Thyroid gland (tissue), 4 donors: ENCODE measurements around the gene ANKRD7. TPM values are rescaled to one million over a fixed set of nuclear protein-coding genes. Genes with fewer than 3 reads are reported as not detected.
A peak's percentile ranks its signal among the peaks of the same experiment; 100 is the strongest.

Experiments used
- DNase-seq, 2 donors: peaks; one replicate each; pipeline ENCODE4 v3.0.0-alpha.2; 2019
- H3K27ac ChIP-seq, 3 donors: fragments of 200-600 bp; sonication (generic); 1 replicate in 2 of 3; 2 replicates in 1 of 3; pipeline ENCODE4 v1.5.1; 2016 to 2019; ENCODE audit warnings: mild to moderate bottlenecking in 1 of 3, moderate library complexity in 1 of 3
- H3K27me3 ChIP-seq: fragments of 200-600 bp; sonication (generic); one replicate; pipeline ENCODE4 v1.5.1; 2019
- H3K36me3 ChIP-seq, 2 donors: fragments of 200-600 bp; sonication (generic); one replicate each; pipeline ENCODE4 v1.5.1; 2016 to 2019
- H3K4me1 ChIP-seq, 2 donors: fragments of 200-600 bp; sonication (generic); one replicate each; pipeline ENCODE4 v1.5.1; 2017 to 2019
- H3K4me3 ChIP-seq, 3 donors: fragments of 200-600 bp; sonication (generic); replicated peaks in 1 of 3; 1 replicate in 2 of 3; 2 replicates in 1 of 3; pipeline ENCODE4 v1.5.1; 2016; ENCODE audit warnings: mild to moderate bottlenecking in 1 of 3
- H3K9me3 ChIP-seq: fragments of 200-600 bp; sonication (generic); one replicate; pipeline ENCODE4 v1.5.1; 2017
- CTCF ChIP-seq, 6 experiments: fragments of 200-600 bp in 3 of 6; fragments of 450-650 bp in 3 of 6; sonication (generic) in 3 of 6; IDR thresholded peaks; one replicate each; pipeline ENCODE4 v1.5.1; 2016 to 2019; ENCODE audit warnings: antibody characterized with exemption in 6 of 6, mild to moderate bottlenecking in 2 of 6, inconsistent platforms in 1 of 6, moderate library complexity in 1 of 6
- POLR2A ChIP-seq, 2 donors: fragments of 450-650 bp; IDR thresholded peaks; one replicate each; pipeline ENCODE4 v1.6.1; 2017; ENCODE audit warnings: antibody characterized with exemption in 2 of 2, mild to moderate bottlenecking in 2 of 2, moderate library complexity in 1 of 2
- WGBS, 2 donors: methylation state at CpG; one replicate each; pipeline ENCODE4 v1.1.5; 2017; 5-methylcytosine and 5-hydroxymethylcytosine counted together
- intact Hi-C: fragments of 100-400 bp; cut with DNase I; formaldehyde crosslinking; loops from one replicate; pipeline ENCODE4 v1.15.1; 2023
- total RNA-seq, 4 donors: library from RNA; depleted of rRNA; stranded (reverse); fragments of >200 nt; gene quantifications; one replicate each; pipeline ENCODE4 v1.2.3, GENCODE V29; 2016

ANKRD7 gene
- total RNA-seq, 4 donors from 2014 or later = 3.3 to 8.2 (median 5.1) TPM

GRCh38 chr7:118194571-118194970, 29.9 kb upstream of the ANKRD7 start:
- no peak for DNase-seq
- 82 to 85% methylated on average over 2 of the region's 2 CpGs for WGBS, 2 donors
- no peak overlapping the region for H3K4me3 ChIP-seq
- intact Hi-C loops = no loop called here
- H3K36me3 ChIP-seq = peaks cover 2 to 13% of the 10 kb centered on the region in 2 donors
- H3K27ac ChIP-seq = no peak overlapping the region
- no peak for TF ChIP-seq POLR2A (IDR thresholded peaks at IDR 0.05)
- TF ChIP-seq CTCF (IDR thresholded peaks at IDR 0.05) = no peak
- H3K4me1 ChIP-seq = no peaks in the 10 kb centered on the region
- H3K27me3 ChIP-seq = no peaks in the 10 kb centered on the region
- no peaks in the 10 kb centered on the region for H3K9me3 ChIP-seq

- intact Hi-C loops = no loop called here
- H3K27ac ChIP-seq = no peak overlapping the region
- DNase-seq = peak; percentile 70 to 72
- no peaks in the 10 kb centered on the region for H3K27me3 ChIP-seq
- no peak overlapping the region for H3K4me3 ChIP-seq
- WGBS, 2 donors = 54 to 57% methylated on average over 6 of the region's 6 CpGs
- no peaks in the 10 kb centered on the region for H3K4me1 ChIP-seq
- TF ChIP-seq POLR2A (IDR thresholded peaks at IDR 0.05) = no peak
- peak; percentile 50 to 74 (median 62) for TF ChIP-seq CTCF (IDR thresholded peaks at IDR 0.05)
- peaks cover 2 to 9% of the 10 kb centered on the region in 2 donors for H3K36me3 ChIP-seq
- H3K9me3 ChIP-seq = no peaks in the 10 kb centered on the region
These were observed 28.5 kb upstream of the ANKRD7 start for GRCh38 chr7:118195837-118196474.

DNA sequence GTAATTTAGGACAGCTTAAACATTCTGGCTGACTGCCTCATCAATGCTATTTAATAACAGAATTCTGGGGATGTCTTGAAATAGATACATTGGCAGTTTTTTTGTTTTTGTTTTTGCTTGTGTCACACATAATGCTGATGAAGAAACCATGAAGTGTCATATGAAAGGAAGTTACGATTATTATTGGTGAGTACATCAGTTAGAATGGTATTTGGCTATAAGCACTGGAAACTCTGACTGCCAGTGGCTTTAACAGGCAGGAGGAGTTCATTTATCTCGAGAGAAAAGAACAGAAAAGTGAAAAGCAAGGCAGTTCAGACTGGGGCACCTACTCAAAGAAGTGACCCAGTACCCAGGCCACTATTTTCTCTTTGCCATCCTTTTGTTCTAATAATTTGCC, 22.4 kb upstream of the ANKRD7 start:
- 54 to 70% methylated on average over 2 of the region's 2 CpGs for WGBS, 2 donors
- intact Hi-C loops = no loop called here
- no peaks in the 10 kb centered on the region for H3K4me1 ChIP-seq
- H3K4me3 ChIP-seq = no peak overlapping the region
- H3K9me3 ChIP-seq = no peaks in the 10 kb centered on the region
- no peak for DNase-seq
- H3K36me3 ChIP-seq = no peaks in the 10 kb centered on the region
- no peaks in the 10 kb centered on the region for H3K27me3 ChIP-seq
- no peak overlapping the region for H3K27ac ChIP-seq
- TF ChIP-seq CTCF (IDR thresholded peaks at IDR 0.05) (no peak), POLR2A (IDR thresholded peaks at IDR 0.05) (no peak)

DNA sequence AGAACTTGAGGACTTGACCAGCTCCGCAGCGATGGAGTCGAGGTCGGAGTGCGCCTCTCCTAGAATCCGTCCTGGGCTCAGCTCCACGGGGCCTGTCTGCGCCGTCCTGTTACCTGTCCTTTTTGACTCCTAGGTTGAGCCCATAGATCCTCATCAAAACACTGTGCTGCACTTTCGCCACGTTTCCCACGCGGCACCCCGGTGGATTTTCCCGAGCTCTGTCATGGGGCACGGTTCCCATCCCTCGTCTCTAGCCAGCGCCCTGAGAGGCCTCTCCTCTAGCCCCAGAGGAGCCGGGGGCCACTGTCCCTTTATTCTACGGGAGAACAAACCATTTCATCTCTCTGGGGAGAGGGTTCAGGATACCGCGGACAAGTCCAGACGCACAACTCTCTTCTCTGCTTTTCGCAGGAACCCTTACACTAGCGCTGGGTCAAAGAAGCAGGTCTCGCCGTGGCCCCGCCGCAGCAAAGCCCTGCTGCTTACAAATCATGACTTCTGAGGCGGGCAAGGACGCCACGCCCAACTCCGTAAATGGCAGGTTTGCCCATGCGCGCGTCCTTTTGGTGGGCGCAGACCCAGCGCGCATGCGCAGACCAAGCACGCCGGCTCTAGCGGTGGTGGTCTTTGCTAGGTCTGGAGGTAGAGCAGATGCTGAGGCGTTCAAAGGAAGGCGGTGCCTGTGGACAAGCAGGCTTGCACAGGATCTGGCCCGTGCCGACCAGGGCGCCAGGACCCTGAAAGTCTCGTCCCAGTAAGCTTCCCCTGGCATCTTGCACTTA, 10.3 kb upstream of the ANKRD7 start:
- no peaks in the 10 kb centered on the region for H3K4me1 ChIP-seq
- TF ChIP-seq CTCF (IDR thresholded peaks at IDR 0.05) (no peak), POLR2A (IDR thresholded peaks at IDR 0.05) (peak in 1 of 2 donors; percentile 71)
- peak overlapping the region; percentile 36 to 90 (median 76) for H3K4me3 ChIP-seq
- intact Hi-C loops = no loop called here
- WGBS, 2 donors = 13 to 25% methylated on average over 29 to 42 of the region's 49 CpGs
- no peaks in the 10 kb centered on the region for H3K27me3 ChIP-seq
- peak overlapping the region in 1 of 3 donors; percentile 32 for H3K27ac ChIP-seq
- no peaks in the 10 kb centered on the region for H3K36me3 ChIP-seq
- peak; percentile 81 to 83 for DNase-seq
- no peaks in the 10 kb centered on the region for H3K9me3 ChIP-seq

DNA sequence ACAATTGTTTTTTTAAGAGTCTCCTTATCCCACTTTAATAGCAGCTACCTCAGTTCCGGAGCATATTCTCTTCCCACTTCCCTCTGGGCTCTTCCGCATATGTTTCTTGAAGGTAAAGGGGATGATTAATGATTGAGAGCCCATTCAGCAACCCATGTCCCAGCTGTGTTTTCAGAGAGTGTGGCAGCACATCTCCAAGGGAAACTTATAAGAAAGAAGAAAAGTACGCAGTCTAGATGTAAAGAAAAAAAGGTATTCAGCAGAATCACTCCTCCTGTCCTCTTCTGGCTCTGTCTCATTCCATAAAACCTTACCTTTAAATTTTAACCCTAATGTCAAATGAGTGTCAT, 9.7 kb upstream of the ANKRD7 start:
- Histone ChIP-seq H3K9me3 (no peaks in the 10 kb centered on the region), H3K4me1 (no peaks in the 10 kb centered on the region), H3K27ac (no peak overlapping the region), H3K27me3 (no peaks in the 10 kb centered on the region), H3K4me3 (peak overlapping the region; percentile 36 to 90 (median 76)), H3K36me3 (no peaks in the 10 kb centered on the region)
- DNase-seq = no peak
- intact Hi-C loops = no loop called here
- 28 to 33% methylated on average over 3 of the region's 3 CpGs for WGBS, 2 donors
- no peak for TF ChIP-seq POLR2A (IDR thresholded peaks at IDR 0.05)
- no peak for TF ChIP-seq CTCF (IDR thresholded peaks at IDR 0.05)
